Renal cortex interstitium (tissue), 11 donors: ENCODE data around the gene EYA2. TPM values are rescaled to one million over a fixed set of nuclear protein-coding genes. Genes with fewer than 3 reads are reported as not detected.

ENCODE experiments used
- DNase-seq, 11 donors: peaks; one replicate each; pipeline ENCODE4 v3.0.0-alpha.2; 2013; ENCODE audit warnings: low read depth in 9 of 11, low spot score in 4 of 11; ENCODE audit errors: extremely low read depth in 1 of 11
- polyA plus RNA-seq, 3 donors: library from polyadenylated mRNA; unstranded; fragments of 120-200 nt; gene quantifications; one replicate each; pipeline ENCODE4 v1.2.1, GENCODE V29; 2013; ENCODE audit not compliant: insufficient read length in 3 of 3

The EYA2 gene
- polyA plus RNA-seq, 3 donors, result 0.40 to 0.95 (median 0.56) TPM

DNA sequence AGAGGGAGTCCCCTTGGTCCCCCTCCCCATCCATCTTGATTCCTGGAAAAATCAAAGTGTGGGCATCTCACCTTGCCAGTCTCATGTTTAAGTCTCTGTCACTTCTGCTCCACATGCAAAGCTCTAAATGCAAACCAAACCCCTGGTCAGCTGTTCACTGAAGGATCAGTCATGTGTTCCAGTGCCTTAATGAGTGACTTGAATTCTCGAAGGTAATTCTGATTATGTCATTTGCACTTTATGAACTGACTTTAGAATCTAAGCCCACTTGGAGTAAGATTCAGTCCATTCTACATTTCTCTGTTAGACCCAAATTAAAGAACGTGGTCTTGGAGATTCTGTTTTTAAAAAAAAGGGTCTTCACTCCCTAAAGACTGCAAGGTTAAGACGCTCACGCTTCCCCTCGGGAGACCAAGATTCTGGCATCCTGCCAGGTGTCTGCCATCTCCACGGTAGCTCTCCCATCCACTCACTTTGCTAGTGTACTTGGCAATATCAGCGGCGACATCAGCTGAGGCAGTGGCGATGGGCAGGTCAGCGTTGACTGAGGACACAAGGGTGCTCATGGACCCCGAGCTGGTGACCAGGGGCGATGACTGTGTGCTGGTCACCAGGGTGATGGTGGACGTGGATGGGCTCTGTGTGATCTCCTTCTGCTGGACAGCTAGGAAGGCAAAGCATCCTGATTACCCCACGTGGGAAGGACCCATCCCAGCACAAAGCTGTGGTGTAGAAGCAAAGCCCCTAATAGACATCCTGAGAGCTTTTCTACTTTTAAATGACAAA lies 341.4 kb downstream of the EYA2 start:
- DNase-seq, result no peak

DNA sequence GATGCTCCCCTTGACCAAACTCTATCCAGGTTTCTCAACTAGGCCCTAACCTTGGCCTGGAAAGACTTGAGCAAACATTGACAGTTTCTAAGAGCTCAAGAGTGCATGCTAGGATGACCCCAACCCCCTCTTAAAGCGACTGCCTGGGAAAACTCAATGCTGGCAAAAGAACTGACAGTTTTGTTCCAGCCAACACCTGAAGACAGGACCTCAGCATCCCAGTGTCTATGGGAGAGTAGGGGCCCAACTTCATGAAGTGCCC lies 341.9 kb downstream of the EYA2 start:
- DNase-seq, result no peak

DNA sequence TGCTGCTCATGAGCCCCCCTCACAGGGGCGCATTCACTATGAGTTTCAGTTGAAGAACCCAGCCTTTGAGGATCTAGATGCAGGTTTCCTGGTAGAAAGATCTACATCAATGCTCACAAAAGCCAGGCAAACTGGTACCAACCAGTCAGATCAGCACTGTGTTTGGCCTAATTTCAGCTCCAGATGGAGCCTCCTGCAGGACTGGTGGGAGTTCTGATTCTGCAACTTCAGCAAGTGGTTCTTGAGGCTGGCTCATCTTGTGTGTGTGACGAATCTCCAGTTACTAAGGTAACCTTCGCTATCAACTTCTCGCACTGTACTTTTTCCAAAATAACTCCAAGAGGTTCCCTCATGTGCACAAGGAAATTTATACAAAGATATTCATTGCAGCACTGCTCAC lies 343.1 kb downstream of the EYA2 start:
- no peak for DNase-seq

Other genes starting within 250 kb of the EYA2 start
- 10 to 100 TPM; 17.4 to 24.8 (median 19.7) TPM for gene SLC13A3, start 243.4 kb upstream of the EYA2 start, polyA plus RNA-seq
- 10 to 100 TPM; 14.5 to 18.2 (median 17.0) TPM for gene TP53RK, start 205.4 kb upstream of the EYA2 start, polyA plus RNA-seq
- 10 to 100 TPM; 15.3 to 18.8 (median 16.8) TPM for gene SLC2A10, start 185.2 kb upstream of the EYA2 start, polyA plus RNA-seq